ENCODE results near the gene SRD5A1. TPM values are rescaled to one million over a fixed set of nuclear protein-coding genes. Genes with fewer than 3 reads are reported as not detected.

Gene SRD5A1
- total and polyA plus RNA-seq, 12 donors = 1.6 to 15.0 (median 6.7) TPM

- peak overlapping the region in 1 of 4 donors; percentile 94 for H3K4me3 ChIP-seq
- TF ChIP-seq, protein P1, sequence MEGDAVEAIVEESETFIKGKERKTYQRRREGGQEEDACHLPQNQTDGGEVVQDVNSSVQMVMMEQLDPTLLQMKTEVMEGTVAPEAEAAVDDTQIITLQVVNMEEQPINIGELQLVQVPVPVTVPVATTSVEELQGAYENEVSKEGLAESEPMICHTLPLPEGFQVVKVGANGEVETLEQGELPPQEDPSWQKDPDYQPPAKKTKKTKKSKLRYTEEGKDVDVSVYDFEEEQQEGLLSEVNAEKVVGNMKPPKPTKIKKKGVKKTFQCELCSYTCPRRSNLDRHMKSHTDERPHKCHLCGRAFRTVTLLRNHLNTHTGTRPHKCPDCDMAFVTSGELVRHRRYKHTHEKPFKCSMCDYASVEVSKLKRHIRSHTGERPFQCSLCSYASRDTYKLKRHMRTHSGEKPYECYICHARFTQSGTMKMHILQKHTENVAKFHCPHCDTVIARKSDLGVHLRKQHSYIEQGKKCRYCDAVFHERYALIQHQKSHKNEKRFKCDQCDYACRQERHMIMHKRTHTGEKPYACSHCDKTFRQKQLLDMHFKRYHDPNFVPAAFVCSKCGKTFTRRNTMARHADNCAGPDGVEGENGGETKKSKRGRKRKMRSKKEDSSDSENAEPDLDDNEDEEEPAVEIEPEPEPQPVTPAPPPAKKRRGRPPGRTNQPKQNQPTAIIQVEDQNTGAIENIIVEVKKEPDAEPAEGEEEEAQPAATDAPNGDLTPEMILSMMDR (IDR thresholded peaks at IDR 0.05) = no peak
- no peak for TF ChIP-seq POLR2A (IDR thresholded peaks at IDR 0.05)
- peak in 1 of 7 donors; percentile 48 for DNase-seq
- WGBS, 4 donors = 68 to 81% (median 74%) methylated on average over 1 to 4 of the region's 4 CpGs
- no peak overlapping the region for H3K27ac ChIP-seq
- H3K9me3 ChIP-seq (replicated peaks in 1 of 3) = no peaks in the 10 kb centered on the region
- intact Hi-C loops (cut with DNase I) = loop anchor here in 1 of 2 donors (10.0 kb wide), 1 partner anchor 82 kb away; the partner anchor contains the start of genes NSUN2 and SRD5A1
- H3K4me1 ChIP-seq (replicated peaks in 1 of 2) = peaks cover 26 to 68% of the 10 kb centered on the region in 2 donors
- no peaks in the 10 kb centered on the region for H3K36me3 ChIP-seq (replicated peaks in 1 of 2)
- H3K27me3 ChIP-seq = no peaks in the 10 kb centered on the region
These were observed 83.4 kb downstream of the SRD5A1 start for GRCh38 chr5:6716629-6717149.

- Histone ChIP-seq H3K9me3 (replicated peaks in 1 of 3) (no peaks in the 10 kb centered on the region), H3K27me3 (no peaks in the 10 kb centered on the region), H3K4me1 (replicated peaks in 1 of 2) (peaks cover 32 to 73% of the 10 kb centered on the region in 2 donors), H3K36me3 (replicated peaks in 1 of 2) (no peaks in the 10 kb centered on the region), H3K27ac (no peak overlapping the region), H3K4me3 (no peak overlapping the region)
- intact Hi-C loops (cut with DNase I) = loop anchor here in 1 of 2 donors (10.0 kb wide), 1 partner anchor 82 kb away; the partner anchor contains the start of genes NSUN2 and SRD5A1
- DNase-seq = peak in 2 of 7 donors; percentile 21 to 22
- TF ChIP-seq, protein P1 (IDR thresholded peaks at IDR 0.05) = no peak
- TF ChIP-seq POLR2A (IDR thresholded peaks at IDR 0.05) = no peak
These were observed 84.0 kb downstream of the SRD5A1 start for GRCh38 chr5:6717247-6717646.

- TF ChIP-seq, protein P1 (IDR thresholded peaks at IDR 0.05) = no peak
- no peak for TF ChIP-seq POLR2A (IDR thresholded peaks at IDR 0.05)
- Histone ChIP-seq H3K27ac (no peak overlapping the region), H3K4me1 (replicated peaks in 1 of 2) (peaks cover 34 to 78% of the 10 kb centered on the region in 2 donors), H3K4me3 (no peak overlapping the region), H3K36me3 (replicated peaks in 1 of 2) (no peaks in the 10 kb centered on the region), H3K27me3 (no peaks in the 10 kb centered on the region), H3K9me3 (replicated peaks in 1 of 3) (no peaks in the 10 kb centered on the region)
- 73 to 100% (median 75%) methylated on average over 3 to 4 of the region's 4 CpGs for WGBS, 4 donors
- DNase-seq = no peak
- intact Hi-C loops (cut with DNase I) = loop anchor here in 1 of 2 donors (10.0 kb wide), 1 partner anchor 83 kb away; the partner anchor contains the start of genes NSUN2 and SRD5A1
These were observed 84.4 kb downstream of the SRD5A1 start for GRCh38 chr5:6717687-6718086.

GRCh38 chr5:6718161-6718681 lies 85.0 kb downstream of the SRD5A1 start:
- H3K36me3 ChIP-seq (replicated peaks in 1 of 2) = no peaks in the 10 kb centered on the region
- peak in 1 of 7 donors; percentile 42 for DNase-seq
- WGBS, 4 donors = 86 to 90% (median 88%) methylated on average over 13 to 14 of the region's 14 CpGs
- no peaks in the 10 kb centered on the region for H3K9me3 ChIP-seq (replicated peaks in 1 of 3)
- intact Hi-C loops (cut with DNase I) = loop anchor here in 1 of 2 donors (10.0 kb wide), 1 partner anchor 83 kb away; the partner anchor contains the start of genes NSUN2 and SRD5A1
- no peak overlapping the region for H3K4me3 ChIP-seq
- H3K27me3 ChIP-seq = no peaks in the 10 kb centered on the region
- H3K27ac ChIP-seq = no peak overlapping the region
- H3K4me1 ChIP-seq (replicated peaks in 1 of 2) = peaks cover 40 to 83% of the 10 kb centered on the region in 2 donors
- no peak for TF ChIP-seq POLR2A (IDR thresholded peaks at IDR 0.05)
- TF ChIP-seq, protein P1 (IDR thresholded peaks at IDR 0.05) = no peak

All from adrenal gland (tissue), 12 donors.